H1 (cell line): ENCODE data around the gene RNF224. TPM values are rescaled to one million over a fixed set of nuclear protein-coding genes. Genes with fewer than 3 reads are reported as not detected.

Source experiments
- CTCF ChIA-PET: fragments of 300-600 bp; sonication (Branson Sonifier 250); formaldehyde crosslinking; loops from one replicate; lab custom pipeline; 2021; ENCODE audit not compliant: partially characterized antibody; lab: Charles Lee
- POLR2A ChIA-PET: fragments of 300-600 bp; sonication (Branson Sonifier 250); formaldehyde crosslinking; loops from one replicate; lab custom pipeline; 2021; ENCODE audit warnings: inconsistent platforms; ENCODE audit not compliant: partially characterized antibody; lab: Charles Lee
- DNase-seq, 2 experiments: peaks; one replicate each; pipeline versions ENCODE4 v3.0.0 to v3.0.0-alpha.2; 2010 to 2022; ENCODE audit warnings: low spot score in 2 of 2, low read depth in 1 of 2, mixed read lengths in 1 of 2
- FAIRE-seq: peaks from 2 replicates; lab custom pipeline; 2011; peaks lifted over from hg19 to GRCh38; lab: Jason Lieb, UNC
- H2AFZ ChIP-seq: 2 replicates; pipeline ENCODE4 v1.8.1; 2012; ENCODE audit warnings: low read length, inconsistent platforms
- H2AK5ac ChIP-seq: 2 replicates; pipeline ENCODE4 v1.6.1; 2013; ENCODE audit warnings: low read depth, low read length
- H2BK120ac ChIP-seq: replicated peaks from 2 replicates; pipeline ENCODE3; 2013; ENCODE audit warnings: low read depth, low read length, inconsistent platforms
- H2BK12ac ChIP-seq: 2 replicates; pipeline ENCODE4 v1.6.1; 2013; ENCODE audit warnings: low read depth, low read length
- H2BK15ac ChIP-seq: 2 replicates; pipeline ENCODE4 v1.6.1; 2013; ENCODE audit warnings: low read length
- H2BK20ac ChIP-seq: 2 replicates; pipeline ENCODE4 v1.6.1; 2013; ENCODE audit warnings: low read length
- H2BK5ac ChIP-seq: 2 replicates; pipeline ENCODE4 v1.6.1; 2013; ENCODE audit warnings: low read depth, low read length
- H3K14ac ChIP-seq: 2 replicates; pipeline ENCODE4 v1.6.1; 2013; ENCODE audit warnings: inconsistent platforms; ENCODE audit not compliant: insufficient read length
- H3K18ac ChIP-seq: 2 replicates; pipeline ENCODE4 v1.6.1; 2013; ENCODE audit warnings: low read length; ENCODE audit errors: extremely low read depth
- H3K23ac ChIP-seq: 2 replicates; pipeline ENCODE4 v1.6.1; 2013; ENCODE audit warnings: inconsistent platforms; ENCODE audit not compliant: insufficient read length
- H3K23me2 ChIP-seq: 2 replicates; pipeline ENCODE4 v1.6.1; 2013; ENCODE audit warnings: low read depth, low read length
- H3K27ac ChIP-seq: 2 replicates; pipeline ENCODE4 v1.6.1; 2011; ENCODE audit warnings: low read depth, low read length, inconsistent platforms
- H3K27me3 ChIP-seq, 4 experiments: replicated peaks in 1 of 4; 1 replicate in 1 of 4; 2 replicates in 3 of 4; pipeline versions ENCODE4 v1.6.1 to v1.8.1; 2011 to 2013; ENCODE audit warnings: low read length in 3 of 4, mild to moderate bottlenecking in 3 of 4, inconsistent platforms in 2 of 4, mixed read lengths in 2 of 4, moderate library complexity in 1 of 4; ENCODE audit not compliant: control insufficient read depth in 3 of 4, insufficient read depth in 3 of 4; ENCODE audit errors: extremely low read depth in 1 of 4
- H3K36me3 ChIP-seq, 4 experiments: 2 replicates each; pipeline versions ENCODE4 v1.6.1 to v1.8.1; 2011 to 2013; ENCODE audit warnings: mild to moderate bottlenecking in 4 of 4, low read length in 3 of 4, moderate library complexity in 2 of 4, control low read depth in 1 of 4, inconsistent platforms in 1 of 4; ENCODE audit not compliant: insufficient read depth in 4 of 4, control insufficient read depth in 2 of 4
- H3K4ac ChIP-seq: replicated peaks from 2 replicates; pipeline ENCODE3; 2013; ENCODE audit warnings: low read length, low read depth, mixed read lengths, inconsistent platforms; ENCODE audit not compliant: insufficient read length
- H3K4me1 ChIP-seq, 4 experiments: replicated peaks in 1 of 4; 1 replicate in 1 of 4; 2 replicates in 3 of 4; pipeline versions ENCODE4 v1.6.1 to v1.8.1; 2011 to 2013; ENCODE audit warnings: low read length in 3 of 4, inconsistent platforms in 2 of 4, mixed read lengths in 1 of 4; ENCODE audit not compliant: insufficient read depth in 4 of 4, control insufficient read depth in 3 of 4
- H3K4me2 ChIP-seq, 2 experiments: 2 replicates each; pipeline versions ENCODE4 v1.6.1 to v1.8.1; 2011 to 2013; ENCODE audit warnings: low read depth in 2 of 2, low read length in 2 of 2, control low read depth in 1 of 2, inconsistent platforms in 1 of 2, mild to moderate bottlenecking in 1 of 2; ENCODE audit not compliant: insufficient read depth in 1 of 2
- H3K4me3 ChIP-seq, 4 experiments: fragments of 200-600, 300-600 bp in 1 of 4; sonication (generic), shearing (Covaris generic), sonication (Bioruptor Twin) in 1 of 4; 2 replicates each; pipeline versions ENCODE4 v1.5.1 to v1.8.1; 2011 to 2016; ENCODE audit warnings: low read length in 4 of 4, low read depth in 3 of 4, control low read depth in 2 of 4, inconsistent platforms in 2 of 4, mild to moderate bottlenecking in 2 of 4, mixed read lengths in 1 of 4, moderate library complexity in 1 of 4; ENCODE audit not compliant: insufficient read depth in 2 of 4; ENCODE audit errors: extremely low read depth in 1 of 4
- H3K56ac ChIP-seq: replicated peaks from 2 replicates; pipeline ENCODE3; 2013; ENCODE audit warnings: low read depth, mild to moderate bottlenecking, mixed read lengths, low read length, inconsistent platforms; ENCODE audit not compliant: insufficient read length
- H3K79me1 ChIP-seq: 2 replicates; pipeline ENCODE4 v1.6.1; 2013; ENCODE audit warnings: low read depth, low read length, control low read depth
- H3K79me2 ChIP-seq, 2 experiments: 2 replicates each; pipeline versions ENCODE4 v1.6.1 to v1.8.1; 2012 to 2013; ENCODE audit warnings: low read length in 2 of 2, mild to moderate bottlenecking in 2 of 2, inconsistent platforms in 1 of 2; ENCODE audit not compliant: insufficient read depth in 2 of 2, control insufficient read depth in 1 of 2
- H3K9ac ChIP-seq, 4 experiments: replicated peaks in 1 of 4; 1 replicate in 1 of 4; 2 replicates in 3 of 4; pipeline versions ENCODE4 v1.6.1 to v1.8.1; 2011 to 2013; ENCODE audit warnings: low read depth in 3 of 4, low read length in 3 of 4, control low read depth in 2 of 4, mild to moderate bottlenecking in 2 of 4, moderate library complexity in 2 of 4, inconsistent platforms in 1 of 4; ENCODE audit errors: extremely low read depth in 1 of 4
- H3K9me3 ChIP-seq, 2 experiments: 2 replicates each; pipeline versions ENCODE4 v1.6.1 to v1.8.1; 2012 to 2013; ENCODE audit warnings: mild to moderate bottlenecking in 2 of 2, moderate library complexity in 2 of 2, control low read depth in 1 of 2, inconsistent platforms in 1 of 2, low read depth in 1 of 2, low read length in 1 of 2, mixed read lengths in 1 of 2; ENCODE audit not compliant: insufficient read depth in 2 of 2
- H4K20me1 ChIP-seq, 2 experiments: replicated peaks in 1 of 2; 2 replicates each; pipeline versions ENCODE3 to v1.8.1; 2011 to 2013; ENCODE audit warnings: inconsistent platforms in 2 of 2, low read length in 2 of 2, mild to moderate bottlenecking in 1 of 2; ENCODE audit not compliant: insufficient read depth in 2 of 2, control insufficient read depth in 1 of 2
- H4K5ac ChIP-seq: 2 replicates; pipeline ENCODE4 v1.6.1; 2013; ENCODE audit warnings: low read length, low read depth, mixed read lengths, inconsistent platforms; ENCODE audit not compliant: insufficient read length
- H4K8ac ChIP-seq: 2 replicates; pipeline ENCODE4 v1.8.0; 2013; ENCODE audit warnings: mild to moderate bottlenecking, moderate library complexity, low read length, inconsistent platforms; ENCODE audit not compliant: insufficient read depth; ENCODE audit errors: extremely low read depth
- H4K91ac ChIP-seq: replicated peaks from 2 replicates; pipeline ENCODE3; 2013; ENCODE audit warnings: low read length, mixed read lengths, inconsistent platforms; ENCODE audit not compliant: insufficient read length
- ASH2L ChIP-seq: fragments of 200-600, 300-600 bp; sonication (generic); IDR thresholded peaks from one replicate; pipeline ENCODE4 v1.7.1; 2017; ENCODE audit warnings: low read length
- BRCA1 ChIP-seq: IDR thresholded peaks from 2 replicates; pipeline ENCODE4 v1.6.1; 2012; ENCODE audit warnings: low read depth, low read length, improper control_type of control experiment
- CREB1 ChIP-seq: IDR thresholded peaks from 2 replicates; pipeline ENCODE4 v1.6.1; 2012; ENCODE audit warnings: inconsistent platforms
- EP300 ChIP-seq, 2 experiments: IDR thresholded peaks; 1 replicate in 1 of 2; 2 replicates in 1 of 2; pipeline ENCODE4 v1.6.1; 2011 to 2012; ENCODE audit warnings: low read depth in 2 of 2, low read length in 2 of 2, mild to moderate bottlenecking in 2 of 2, borderline replicate concordance in 1 of 2, inconsistent platforms in 1 of 2, moderate library complexity in 1 of 2
- HDAC2 ChIP-seq, 2 experiments: fragments of 300-600 bp in 1 of 2; sonication (generic) in 1 of 2; IDR thresholded peaks; 2 replicates each; pipeline ENCODE4 v1.6.1; 2011 to 2012; ENCODE audit warnings: low read depth in 2 of 2, low read length in 2 of 2, mild to moderate bottlenecking in 2 of 2, moderate library complexity in 2 of 2, borderline replicate concordance in 1 of 2, inconsistent platforms in 1 of 2
- JUND ChIP-seq: IDR thresholded peaks from 2 replicates; pipeline ENCODE4 v1.6.1; 2011; ENCODE audit warnings: mild to moderate bottlenecking, improper control_type of control experiment, low read length
- KDM5A ChIP-seq: fragments of 200-600 bp; IDR thresholded peaks from 2 replicates; pipeline ENCODE4 v1.7.1; 2012; ENCODE audit warnings: mild to moderate bottlenecking, low read length, inconsistent platforms, mixed read lengths
- RAD21 ChIP-seq, 2 experiments: IDR thresholded peaks in 1 of 2; conservative IDR thresholded peaks in 1 of 2; 2 replicates each; pipeline ENCODE4 v1.6.1; 2011; ENCODE audit warnings: low read depth in 2 of 2, low read length in 2 of 2, improper control_type of control experiment in 1 of 2, inconsistent platforms in 1 of 2, mild to moderate bottlenecking in 1 of 2, moderate library complexity in 1 of 2
- RFX5 ChIP-seq: IDR thresholded peaks from 2 replicates; pipeline ENCODE4 v1.6.1; 2011; ENCODE audit warnings: low read depth, low read length, improper control_type of control experiment, borderline replicate concordance
- RNF2 ChIP-seq: fragments of 200-900, 300-1000 bp; sonication (generic); IDR thresholded peaks from 2 replicates; pipeline ENCODE4 v1.7.1; 2016; ENCODE audit warnings: borderline replicate concordance, low read depth, mild to moderate bottlenecking, antibody characterized with exemption, low read length; ENCODE audit not compliant: poor library complexity, severe bottlenecking; ENCODE audit errors: missing control alignments
- SRF ChIP-seq: IDR thresholded peaks from 2 replicates; pipeline ENCODE4 v1.6.1; 2011; ENCODE audit warnings: mild to moderate bottlenecking, low read depth, low read length, moderate library complexity
- WGBS, 2 experiments: shearing (Covaris generic) in 1 of 2; methylation state at CpG; one replicate each; pipeline versions ENCODE4 v1.1.6 to v1.1.7; 2013 to 2015; ENCODE audit warnings: low lambda C conversion rate in 2 of 2, mixed read lengths in 2 of 2, inconsistent platforms in 1 of 2, low coverage in 1 of 2, missing lambda C conversion rate in 1 of 2; ENCODE audit not compliant: insufficient replicate concordance in 2 of 2, insufficient coverage in 1 of 2, insufficient read length in 1 of 2; ENCODE audit errors: extremely low coverage in 1 of 2, missing lambda C conversion rate in 1 of 2; 5-methylcytosine and 5-hydroxymethylcytosine counted together
- polyA plus RNA-seq, 7 experiments: library from polyadenylated mRNA; depleted of rRNA in 3 of 7; stranded (reverse) in 5 of 7; unstranded in 2 of 7; fragments of >200 nt in 5 of 7; fragments of 200-250 nt in 2 of 7; gene quantifications; 1 replicate in 5 of 7; 2 replicates in 1 of 7; 4 replicates in 1 of 7; pipeline versions ENCODE4 v1.2.1 to v1.2.3, GENCODE V29; 2011 to 2013; ENCODE audit warnings: missing spikeins in 2 of 7, mixed read lengths in 2 of 7
- total RNA-seq: library from RNA; stranded (reverse); fragmentation: NEBNext Ultra II Directional; extraction: Animal tissue kit (Norgen Biotek cat#: 25700); gene quantifications from 2 replicates; pipeline ENCODE4 v1.2.1, GENCODE V29; 2021

The RNF224 gene
- total and polyA plus RNA-seq, 2 of the 8 experiments (the other 6 are each of a cell fraction or from before 2014, with no cell fraction given), result 0.24 TPM; not detected in 1

- Histone ChIP-seq H3K79me1 (peaks cover 5% of the 10 kb centered on the region), H3K4me3 (peak overlapping the region; percentile 64 to 83 (median 70)), H3K14ac (no peak overlapping the region), H3K27me3 (no peaks in the 10 kb centered on the region), H3K23me2 (peaks cover 5% of the 10 kb centered on the region; the same call in 1 of the 2 replicates), H4K8ac (peak overlapping the region; percentile 91; the same call in 1 of the 2 replicates), H3K23ac (no peak overlapping the region), H2BK20ac (no peak overlapping the region), H2AK5ac (no peak overlapping the region), H4K91ac (peak overlapping the region; percentile 91), H3K56ac (peak overlapping the region; percentile 77), H2AFZ (no peak overlapping the region), H2BK15ac (no peak overlapping the region), H3K79me2 (peaks cover 0 to 20% of the 10 kb centered on the region in 2 experiments; a peak in 2 of 4 replicates), H2BK120ac (no peak overlapping the region), H2BK12ac (no peak overlapping the region), H2BK5ac (peak overlapping the region; percentile 95), H3K9me3 (no peaks in the 10 kb centered on the region), H3K4ac (no peak overlapping the region), H3K4me1 (peaks cover 0 to 27% (median 21%) of the 10 kb centered on the region in 4 experiments; a peak in 6 of 7 replicates), H3K36me3 (peaks cover 6 to 18% (median 15%) of the 10 kb centered on the region in 4 experiments; a peak in 7 of 8 replicates), H4K5ac (peak overlapping the region; percentile 52), H3K27ac (peak overlapping the region; percentile 67; the same call in 1 of the 2 replicates), H4K20me1 (peaks cover 22 to 23% of the 10 kb centered on the region in 2 experiments), H3K9ac (peak overlapping the region; percentile 29 to 63 (median 58); a peak in 6 of 7 replicates), H3K4me2 (peak overlapping the region; percentile 49 to 75), H3K18ac (peak overlapping the region; percentile 95; the same call in 1 of the 2 replicates)
- FAIRE-seq, result no peak
- WGBS, 2 experiments, result 2% methylated on average over 43 of the region's 58 CpGs; no CpG with 5 or more reads in 1 of the 2 experiments
- DNase-seq, result no peak
- ChIA-PET CTCF (interaction anchor here (0.6 to 9.1 kb wide), 9 partner anchors 13 to 102 kb away, joined by 3 to 113 read pairs (median 4); partner anchors contain the start of genes CYSRT1, RNF208 and RNF224), POLR2A (interaction anchor here (0.6 to 69.9 kb wide), 43 partner anchors 5 to 364 kb away, joined by 3 to 1462 read pairs (median 3); partner anchors contain the start of genes ABCA2, CYSRT1, ENTPD2 and GRIN1)
- TF ChIP-seq KDM5A, result no peak
- 0 out of 4 replicates have a peak, but pooled peaks of 1 of the 2 experiments have one; percentile 38 for TF ChIP-seq HDAC2 (IDR thresholded peaks at IDR 0.05; ENCODE audit: borderline replicate concordance in 1 of 2, low read depth in 2 of 2, low read length in 2 of 2)
- no peak for TF ChIP-seq SRF
- TF ChIP-seq JUND, result no peak
- TF ChIP-seq CREB1, result no peak; the same call in 1 of the 2 replicates
- peak; percentile 35 for TF ChIP-seq ASH2L
- no peak for TF ChIP-seq RAD21 (IDR thresholded peaks at IDR 0.05 in 1 of 2, conservative IDR thresholded peaks at IDR 0.05 in 1 of 2; ENCODE audit: low read depth in 2 of 2, low read length in 2 of 2)
- TF ChIP-seq EP300 (IDR thresholded peaks at IDR 0.05; ENCODE audit: borderline replicate concordance in 1 of 2, low read depth in 2 of 2, low read length in 2 of 2), result no peak
- no peak for TF ChIP-seq BRCA1
- TF ChIP-seq RNF2, result no peak
- no peak for TF ChIP-seq RFX5
Measured at GRCh38 chr9:137240318-137240840, 13.1 kb downstream of the RNF224 start.
